CD14-positive monocyte (primary cell): ENCODE data around the gene MGAT5. TPM values are rescaled to one million over a fixed set of nuclear protein-coding genes. Genes with fewer than 3 reads are reported as not detected.

Experiments used
- DNase-seq, 3 donors: peaks; one replicate each; pipeline ENCODE4 v3.0.0-alpha.2; 2011 to 2022
- H2AFZ ChIP-seq: 2 replicates; pipeline ENCODE4 v1.6.0; 2012; ENCODE audit warnings: mild to moderate bottlenecking, low read depth, low read length, inconsistent platforms; ENCODE audit not compliant: insufficient read depth, poor library complexity, severe bottlenecking
- H3K27ac ChIP-seq, 2 donors: 1 replicate in 1 of 2; 2 replicates in 1 of 2; pipeline ENCODE4 v1.5.1; 2012 to 2013; ENCODE audit warnings: low read length in 2 of 2, control low read depth in 1 of 2, inconsistent platforms in 1 of 2, low read depth in 1 of 2, mild to moderate bottlenecking in 1 of 2
- H3K27me3 ChIP-seq, 2 donors: one replicate each; pipeline versions ENCODE4 v1.6.0 to v1.6.1; 2011 to 2013; ENCODE audit warnings: low read length in 2 of 2; ENCODE audit not compliant: control insufficient read depth in 2 of 2, insufficient read depth in 2 of 2
- H3K36me3 ChIP-seq, 2 donors: replicated peaks in 1 of 2; 1 replicate in 1 of 2; 2 replicates in 1 of 2; pipeline versions ENCODE4 v1.5.1 to v1.6.1; 2012 to 2013; ENCODE audit warnings: low read length in 2 of 2, control low read depth in 1 of 2, inconsistent platforms in 1 of 2, mild to moderate bottlenecking in 1 of 2; ENCODE audit not compliant: insufficient read depth in 2 of 2, control insufficient read depth in 1 of 2
- H3K4me1 ChIP-seq, 2 donors: 1 replicate in 1 of 2; 2 replicates in 1 of 2; pipeline versions ENCODE4 v1.5.1 to v1.6.1; 2012 to 2013; ENCODE audit warnings: low read length in 2 of 2, control low read depth in 1 of 2, inconsistent platforms in 1 of 2, mild to moderate bottlenecking in 1 of 2, moderate library complexity in 1 of 2; ENCODE audit not compliant: insufficient read depth in 2 of 2, control insufficient read depth in 1 of 2
- H3K4me2 ChIP-seq: replicated peaks from 2 replicates; pipeline ENCODE3; 2012; ENCODE audit warnings: low read length, moderate library complexity, mild to moderate bottlenecking; ENCODE audit not compliant: poor library complexity, severe bottlenecking; ENCODE audit errors: extremely low read depth
- H3K4me3 ChIP-seq, 3 experiments: fragments of 200-600 bp in 1 of 3; sonication (generic) in 1 of 3; replicated peaks in 1 of 3; 1 replicate in 2 of 3; 2 replicates in 1 of 3; pipeline ENCODE4 v1.5.1; 2011 to 2013; ENCODE audit warnings: low read length in 3 of 3, mild to moderate bottlenecking in 3 of 3, control low read depth in 2 of 3, low read depth in 2 of 3, inconsistent platforms in 1 of 3, moderate library complexity in 1 of 3
- H3K79me2 ChIP-seq: 2 replicates; pipeline ENCODE4 v1.6.0; 2012; ENCODE audit warnings: mild to moderate bottlenecking, control low read depth, inconsistent platforms, low read length, moderate library complexity; ENCODE audit not compliant: insufficient read depth
- H3K9ac ChIP-seq: 2 replicates; pipeline ENCODE4 v1.6.0; 2017; ENCODE audit warnings: low read length, mild to moderate bottlenecking; ENCODE audit not compliant: insufficient read depth, poor library complexity, severe bottlenecking
- H3K9me3 ChIP-seq, 2 donors: replicated peaks in 1 of 2; 1 replicate in 1 of 2; 2 replicates in 1 of 2; pipeline versions ENCODE4 v1.5.1 to v1.6.1; 2012 to 2013; ENCODE audit warnings: low read length in 2 of 2, control low read depth in 1 of 2; ENCODE audit not compliant: control insufficient read depth in 1 of 2, insufficient read depth in 1 of 2
- H4K20me1 ChIP-seq: 2 replicates; pipeline ENCODE4 v1.6.0; 2012; ENCODE audit warnings: mild to moderate bottlenecking, low read length, control low read depth, moderate library complexity; ENCODE audit not compliant: insufficient read depth
- H3K27ac Mint-ChIP-seq, 7 donors: one replicate each; pipeline ENCODE4 v1.8.0; 2020; ENCODE audit warnings: mild to moderate bottlenecking in 7 of 7, mixed read lengths in 7 of 7, moderate library complexity in 6 of 7, inconsistent platforms in 2 of 7
- H3K27me3 Mint-ChIP-seq, 3 donors: one replicate each; pipeline ENCODE4 v1.8.0; 2021 to 2022; ENCODE audit warnings: low read depth in 3 of 3, mild to moderate bottlenecking in 3 of 3, mixed read lengths in 3 of 3, moderate library complexity in 3 of 3, inconsistent platforms in 1 of 3
- H3K36me3 Mint-ChIP-seq, 2 donors: one replicate each; pipeline ENCODE4 v1.8.0; 2020; ENCODE audit warnings: mixed read lengths in 2 of 2, inconsistent platforms in 1 of 2, mild to moderate bottlenecking in 1 of 2
- H3K4me1 Mint-ChIP-seq: one replicate; pipeline ENCODE4 v1.8.0; 2020; ENCODE audit warnings: mild to moderate bottlenecking, mixed read lengths
- H3K4me3 Mint-ChIP-seq, 2 donors: one replicate each; pipeline ENCODE4 v1.8.0; 2020; ENCODE audit warnings: mild to moderate bottlenecking in 2 of 2, mixed read lengths in 2 of 2, moderate library complexity in 1 of 2
- H3K9me3 Mint-ChIP-seq, 7 donors: one replicate each; pipeline ENCODE4 v1.8.0; 2020 to 2022; ENCODE audit warnings: mixed read lengths in 7 of 7, mild to moderate bottlenecking in 6 of 7, moderate library complexity in 6 of 7, inconsistent platforms in 2 of 7
- WGBS: methylation state at CpG from one replicate; pipeline ENCODE4 v1.1.5; 2013; ENCODE audit warnings: missing lambda C conversion rate; ENCODE audit not compliant: insufficient coverage; 5-methylcytosine and 5-hydroxymethylcytosine counted together
- intact Hi-C, 2 donors: fragments of 100-400 bp; cut with micrococcal nuclease; formaldehyde crosslinking; loops; one replicate each; pipeline versions ENCODE4 v1.15.0 to v1.15.1; 2023
- polyA plus RNA-seq, 3 donors: library from polyadenylated mRNA; depleted of rRNA in 1 of 3; unstranded in 2 of 3; stranded (reverse) in 1 of 3; fragments of 300-500 nt in 2 of 3; fragments of >200 nt in 1 of 3; fragmentation: Illumina TruSeq in 2 of 3; gene quantifications; 1 replicate in 2 of 3; 2 replicates in 1 of 3; pipeline ENCODE4 v1.2.3, GENCODE V29; 2012 to 2021
- TF ChIP-seq, protein P1 (sequence below): fragments of 200-600 bp; IDR thresholded peaks from one replicate; pipeline ENCODE4 v1.8.0; 2022; ENCODE audit warnings: antibody characterized with exemption, mild to moderate bottlenecking

Gene MGAT5
- polyA plus RNA-seq, 3 donors: 1.9 to 6.6 (median 2.4) TPM

DNA sequence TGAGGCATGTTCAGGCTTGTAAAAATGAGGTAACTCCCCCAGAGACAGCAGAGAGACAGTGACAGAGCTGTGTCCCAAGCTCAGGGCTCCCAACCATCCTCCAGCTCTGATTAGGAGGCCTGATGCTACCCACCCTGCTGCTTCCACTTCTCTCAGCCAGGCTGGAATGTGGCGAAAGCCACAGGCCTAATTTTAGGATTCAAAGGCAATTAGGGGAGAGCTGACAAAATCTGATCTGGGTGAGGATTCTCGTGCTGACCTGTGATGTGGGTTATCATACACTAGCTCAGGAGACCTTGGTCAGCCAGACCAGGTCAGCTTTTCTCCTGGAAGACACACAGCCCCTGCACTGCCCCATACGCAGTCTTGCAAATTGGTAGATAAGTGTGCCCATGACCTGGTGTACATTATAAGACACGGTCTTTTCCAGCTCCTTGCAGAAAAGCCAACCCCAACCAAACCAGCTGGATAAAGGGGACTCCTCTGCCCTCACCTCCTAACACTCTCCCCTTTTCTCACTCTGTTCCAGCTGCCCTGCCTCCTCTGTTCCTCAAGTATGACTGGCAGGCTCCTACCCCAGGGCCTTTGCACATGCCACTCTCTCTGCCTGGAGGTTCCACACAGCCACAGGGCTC, 225.9 kb downstream of the MGAT5 start:
- TF ChIP-seq, protein P1, sequence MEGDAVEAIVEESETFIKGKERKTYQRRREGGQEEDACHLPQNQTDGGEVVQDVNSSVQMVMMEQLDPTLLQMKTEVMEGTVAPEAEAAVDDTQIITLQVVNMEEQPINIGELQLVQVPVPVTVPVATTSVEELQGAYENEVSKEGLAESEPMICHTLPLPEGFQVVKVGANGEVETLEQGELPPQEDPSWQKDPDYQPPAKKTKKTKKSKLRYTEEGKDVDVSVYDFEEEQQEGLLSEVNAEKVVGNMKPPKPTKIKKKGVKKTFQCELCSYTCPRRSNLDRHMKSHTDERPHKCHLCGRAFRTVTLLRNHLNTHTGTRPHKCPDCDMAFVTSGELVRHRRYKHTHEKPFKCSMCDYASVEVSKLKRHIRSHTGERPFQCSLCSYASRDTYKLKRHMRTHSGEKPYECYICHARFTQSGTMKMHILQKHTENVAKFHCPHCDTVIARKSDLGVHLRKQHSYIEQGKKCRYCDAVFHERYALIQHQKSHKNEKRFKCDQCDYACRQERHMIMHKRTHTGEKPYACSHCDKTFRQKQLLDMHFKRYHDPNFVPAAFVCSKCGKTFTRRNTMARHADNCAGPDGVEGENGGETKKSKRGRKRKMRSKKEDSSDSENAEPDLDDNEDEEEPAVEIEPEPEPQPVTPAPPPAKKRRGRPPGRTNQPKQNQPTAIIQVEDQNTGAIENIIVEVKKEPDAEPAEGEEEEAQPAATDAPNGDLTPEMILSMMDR: no peak
- Histone ChIP-seq H3K79me2 (no peaks in the 10 kb centered on the region), H3K4me1 (no peaks in the 10 kb centered on the region), H2AFZ (no peak overlapping the region), H3K9ac (no peak overlapping the region), H3K4me3 (no peak overlapping the region), H4K20me1 (no peaks in the 10 kb centered on the region), H3K27me3 (no peaks in the 10 kb centered on the region), H3K27ac (no peak overlapping the region), H3K36me3 (no peaks in the 10 kb centered on the region), H3K9me3 (no peaks in the 10 kb centered on the region), H3K4me2 (no peak overlapping the region)
- 100% methylated on average over 2 of the region's 4 CpGs for WGBS
- Mint-ChIP-seq H3K4me1 (no peaks in the 10 kb centered on the region), H3K27me3 (no peaks in the 10 kb centered on the region), H3K4me3 (no peak overlapping the region), H3K36me3 (no peaks in the 10 kb centered on the region), H3K27ac (no peak overlapping the region), H3K9me3 (peaks cover 0 to 5% (median 3%) of the 10 kb centered on the region in 7 donors)
- no peak for DNase-seq
- intact Hi-C loops: no loop called here

DNA sequence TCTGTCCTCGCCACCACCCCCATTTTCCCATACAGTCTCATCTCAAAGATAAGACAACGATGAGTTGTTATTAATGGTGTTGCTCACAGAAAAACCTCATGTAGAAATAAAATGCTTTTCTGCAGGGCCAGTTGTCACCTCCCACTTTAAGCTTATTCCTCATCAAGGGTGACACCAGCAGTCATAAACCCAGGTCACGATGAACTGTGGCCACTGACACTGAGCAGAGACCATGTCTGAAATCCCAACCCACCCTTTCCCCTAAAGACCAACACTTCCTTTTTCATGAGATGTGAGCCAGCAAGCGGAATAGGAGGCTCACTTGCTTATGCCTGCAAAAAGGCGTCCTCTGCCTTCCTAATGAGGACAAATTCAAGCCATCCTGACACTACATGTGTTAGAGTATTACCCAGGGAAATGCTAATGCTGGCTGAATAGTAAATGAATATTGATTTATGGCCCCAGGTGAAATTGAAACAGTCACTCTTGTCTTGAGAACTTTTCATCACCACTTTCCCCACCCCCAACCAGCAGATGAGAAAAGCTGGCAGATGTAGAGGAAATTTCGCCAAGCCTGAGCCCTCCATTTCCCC, 228.4 kb downstream of the MGAT5 start:
- Mint-ChIP-seq H3K4me1 (no peaks in the 10 kb centered on the region), H3K27ac (no peak overlapping the region), H3K36me3 (no peaks in the 10 kb centered on the region), H3K27me3 (no peaks in the 10 kb centered on the region), H3K4me3 (no peak overlapping the region), H3K9me3 (peaks cover 0 to 5% (median 3%) of the 10 kb centered on the region in 7 donors)
- Histone ChIP-seq H3K27ac (no peak overlapping the region), H3K4me2 (no peak overlapping the region), H3K9ac (no peak overlapping the region), H3K79me2 (no peaks in the 10 kb centered on the region), H4K20me1 (no peaks in the 10 kb centered on the region), H3K27me3 (no peaks in the 10 kb centered on the region), H3K36me3 (no peaks in the 10 kb centered on the region), H3K4me3 (no peak overlapping the region), H3K9me3 (no peaks in the 10 kb centered on the region), H3K4me1 (no peaks in the 10 kb centered on the region), H2AFZ (no peak overlapping the region)
- TF ChIP-seq, protein P1: no peak
- 83% methylated on average over 1 of the region's 6 CpGs for WGBS
- intact Hi-C loops: no loop called here
- DNase-seq: no peak
